GM18511 (cell line): Measurements from ENCODE around the gene GRIN3B.

Source experiments
- ATAC-seq: cut with Tn5 transposase; IDR thresholded peaks from one replicate; pipeline ENCODE4 v1.9.1; 2021; ENCODE audit warnings: mild to moderate bottlenecking, moderate library complexity; ENCODE audit not compliant: unreplicated experiment

GRIN3B gene

GRCh38 chr19:1055886-1056620 is 55.8 kb downstream of the GRIN3B start:
- no peak for ATAC-seq

- ATAC-seq, result no peak
Measured at GRCh38 chr19:1057176-1057855, 57.1 kb downstream of the GRIN3B start.

GRCh38 chr19:1058112-1058511 is 57.9 kb downstream of the GRIN3B start:
- no peak for ATAC-seq
